ACC112 (cell line): ENCODE measurements around the gene FA2H.
"Not testable (repeated sequence)": the region's sequence is repeated elsewhere in the genome, so short reads cannot be mapped to it uniquely, and the experiment has no call there.

ENCODE experiments used
- H2AFZ ChIP-seq: fragments of 200-600 bp; sonication (generic); one replicate; pipeline ENCODE4 v1.6.0; 2017; ENCODE audit warnings: antibody characterized with exemption, low read length; ENCODE audit not compliant: unreplicated experiment
- H3K27ac ChIP-seq: fragments of 200-600 bp; sonication (generic); 2 replicates; pipeline ENCODE4 v1.5.1; 2014; ENCODE audit warnings: low read depth, mild to moderate bottlenecking, antibody characterized with exemption, low read length, moderate library complexity
- H3K27me3 ChIP-seq: fragments of 200-600 bp; sonication (generic); 2 replicates; pipeline ENCODE4 v1.6.1; 2014; ENCODE audit warnings: mild to moderate bottlenecking, antibody characterized with exemption, low read length, moderate library complexity, mixed read lengths; ENCODE audit not compliant: insufficient read depth
- H3K36me3 ChIP-seq: fragments of 200-600 bp; sonication (generic); 2 replicates; pipeline ENCODE4 v1.6.1; 2016; ENCODE audit warnings: mild to moderate bottlenecking, antibody characterized with exemption, low read length, moderate library complexity, mixed read lengths; ENCODE audit not compliant: insufficient read depth
- H3K4me1 ChIP-seq: fragments of 200-600 bp; sonication (generic); one replicate; pipeline ENCODE4 v1.6.1; 2016; ENCODE audit warnings: low read length, mixed read lengths; ENCODE audit not compliant: insufficient read depth, unreplicated experiment, control insufficient read depth
- H3K4me3 ChIP-seq: fragments of 200-600 bp; sonication (generic); 2 replicates; pipeline ENCODE4 v1.5.1; 2014; ENCODE audit warnings: mild to moderate bottlenecking, low read depth, low read length
- H3K79me2 ChIP-seq: fragments of 200-600 bp; sonication (generic); one replicate; pipeline ENCODE4 v1.6.0; 2016; ENCODE audit warnings: low read length; ENCODE audit not compliant: control insufficient read depth, unreplicated experiment, insufficient read depth

FA2H gene

DNA sequence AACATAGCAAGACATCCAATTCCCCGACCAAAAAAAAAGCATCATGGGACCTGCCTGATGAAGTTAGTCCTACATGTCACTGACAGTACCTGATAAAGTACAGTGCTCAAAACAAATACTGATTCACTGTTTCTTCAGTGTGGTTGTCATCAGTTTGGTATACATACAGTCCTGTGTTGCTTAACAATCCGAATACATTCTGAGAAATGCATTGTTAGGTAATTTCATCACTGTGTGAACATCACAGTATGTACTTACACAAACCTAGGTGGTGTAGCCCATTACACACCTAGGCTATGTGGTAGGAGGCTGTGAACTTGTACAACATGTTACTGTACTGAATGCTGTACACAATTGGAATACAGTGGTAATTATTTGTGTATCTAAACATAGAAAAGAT lies 19.0 kb upstream of the FA2H start:
- Histone ChIP-seq H3K79me2 (no peaks in the 10 kb centered on the region), H2AFZ (no peak overlapping the region), H3K27ac (no peak overlapping the region)

DNA sequence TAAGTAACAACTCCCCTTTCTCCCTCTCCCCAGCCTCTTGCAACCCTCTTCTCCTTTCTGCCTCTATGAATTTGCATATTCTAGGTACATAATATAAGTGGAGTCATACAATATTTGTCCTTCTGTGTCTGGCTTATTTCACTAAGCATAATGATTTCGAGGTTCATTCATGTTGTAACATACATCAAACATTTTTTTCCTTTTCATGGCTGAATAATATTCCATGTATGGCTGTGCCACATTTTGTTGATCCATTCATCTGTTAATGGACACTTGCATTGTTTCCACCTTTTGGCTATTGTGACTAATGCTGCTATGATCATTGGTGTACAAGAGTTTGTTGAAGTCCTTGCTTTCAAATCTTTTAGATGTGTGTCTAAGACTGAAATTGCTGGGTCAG lies 17.6 kb upstream of the FA2H start:
- Histone ChIP-seq H3K36me3 (no peaks in the 10 kb centered on the region), H2AFZ (no peak overlapping the region), H3K27ac (no peak overlapping the region), H3K27me3 (peaks cover 66% of the 10 kb centered on the region), H3K4me1 (no peaks in the 10 kb centered on the region), H3K4me3 (no peak overlapping the region), H3K79me2 (no peaks in the 10 kb centered on the region)

More for the DNA sequence above, 19.0 kb upstream of the FA2H start:
- Histone ChIP-seq H3K27me3 (peaks cover 62% of the 10 kb centered on the region), H3K4me1 (no peaks in the 10 kb centered on the region), H3K36me3 (no peaks in the 10 kb centered on the region), H3K4me3 (no peak overlapping the region)

DNA sequence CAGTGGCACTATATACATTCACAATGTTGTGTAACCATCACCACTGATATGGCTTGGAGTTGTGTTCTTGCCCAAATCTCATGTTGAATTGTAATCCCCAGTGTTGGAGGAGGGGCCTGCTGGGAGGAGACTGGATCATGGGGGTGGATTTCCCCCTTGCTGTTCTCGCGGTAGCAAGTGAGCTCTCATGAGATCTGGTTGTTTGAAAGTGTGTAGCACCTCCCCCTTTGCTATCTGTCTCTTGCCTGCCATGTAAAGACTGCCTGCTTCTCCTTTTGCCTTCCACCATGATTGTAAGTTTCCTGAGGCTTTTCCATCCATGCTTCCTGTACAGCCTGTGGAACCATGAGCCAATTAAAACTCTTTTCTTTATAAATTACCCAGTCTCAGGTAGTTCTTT lies 17.1 kb upstream of the FA2H start:
- not testable (repeated sequence) for H3K79me2 ChIP-seq, H3K36me3 ChIP-seq, H2AFZ ChIP-seq, H3K4me3 ChIP-seq, H3K27ac ChIP-seq, H3K4me1 ChIP-seq
- H3K27me3 ChIP-seq = peaks cover 63% of the 10 kb centered on the region

DNA sequence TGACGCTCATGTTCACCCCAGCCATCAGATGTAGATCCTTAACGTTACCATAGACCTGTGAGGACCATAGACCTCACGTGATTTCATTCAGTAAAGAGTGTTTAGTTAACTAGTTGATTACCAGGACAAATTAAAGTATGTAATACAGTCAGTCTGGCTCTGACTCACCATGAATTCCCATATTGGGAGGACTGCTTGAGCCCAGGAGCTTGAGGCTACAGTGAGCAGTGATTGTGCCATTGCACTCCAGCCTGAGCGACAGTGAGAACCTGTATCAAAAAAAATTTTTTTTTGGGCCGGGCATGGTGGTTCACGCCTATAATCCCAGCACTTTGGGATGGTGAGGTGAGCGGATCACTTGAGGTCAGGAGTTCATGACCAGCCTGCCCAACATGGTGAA lies 13.5 kb upstream of the FA2H start:
- no peaks in the 10 kb centered on the region for H3K4me1 ChIP-seq
- H3K79me2 ChIP-seq = no peaks in the 10 kb centered on the region
- no peaks in the 10 kb centered on the region for H3K36me3 ChIP-seq
- no peak overlapping the region for H2AFZ ChIP-seq
- no peak overlapping the region for H3K4me3 ChIP-seq
- no peak overlapping the region for H3K27ac ChIP-seq
- peaks cover 38% of the 10 kb centered on the region for H3K27me3 ChIP-seq

DNA sequence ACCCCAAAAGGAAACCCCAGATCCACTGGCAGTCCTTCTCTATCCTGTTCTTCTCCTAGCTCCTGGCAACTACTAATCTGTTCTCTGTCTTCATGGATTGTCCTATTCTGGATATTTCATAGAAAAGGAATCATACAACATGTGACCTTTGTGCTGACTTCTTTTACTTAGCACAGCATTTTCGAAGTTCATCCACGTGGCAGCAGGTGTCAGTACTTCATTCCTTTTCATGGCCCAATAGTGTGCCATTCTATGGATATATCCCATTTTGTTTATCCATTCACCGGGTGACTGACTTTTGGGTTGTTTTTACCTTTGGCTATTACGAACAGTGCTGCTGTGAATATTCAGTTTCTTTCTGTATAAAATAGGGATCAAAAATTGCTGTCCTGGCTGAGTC lies 10.4 kb upstream of the FA2H start:
- Histone ChIP-seq H3K27me3 (peaks cover 28% of the 10 kb centered on the region), H3K27ac (no peak overlapping the region), H3K4me3 (no peak overlapping the region), H3K36me3 (no peaks in the 10 kb centered on the region), H3K79me2 (no peaks in the 10 kb centered on the region), H2AFZ (no peak overlapping the region), H3K4me1 (no peaks in the 10 kb centered on the region)

DNA sequence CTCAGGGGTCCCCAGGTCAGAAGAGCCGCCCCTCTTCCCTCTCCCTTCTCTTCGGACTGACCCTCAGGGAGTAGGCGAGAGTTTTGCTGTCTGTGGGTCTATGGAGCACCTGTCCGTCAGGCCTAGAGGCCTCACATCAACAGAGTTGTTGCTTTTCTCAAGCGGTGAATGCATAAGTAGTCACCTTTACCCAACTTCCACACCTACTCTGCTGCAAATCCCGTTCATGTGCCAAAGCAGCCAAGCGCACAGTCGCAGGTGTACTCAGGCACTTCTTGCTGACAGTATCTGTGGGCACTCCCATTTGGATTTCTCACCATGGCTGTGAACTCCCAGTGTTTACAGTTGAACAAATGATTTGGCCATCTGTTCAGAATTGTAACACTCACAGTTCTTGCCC lies 4.0 kb upstream of the FA2H start:
- Histone ChIP-seq H3K4me1 (peaks cover 5% of the 10 kb centered on the region), H3K4me3 (no peak overlapping the region), H3K36me3 (no peaks in the 10 kb centered on the region), H3K79me2 (no peaks in the 10 kb centered on the region), H3K27ac (no peak overlapping the region), H2AFZ (no peak overlapping the region), H3K27me3 (peaks cover 26% of the 10 kb centered on the region)

DNA sequence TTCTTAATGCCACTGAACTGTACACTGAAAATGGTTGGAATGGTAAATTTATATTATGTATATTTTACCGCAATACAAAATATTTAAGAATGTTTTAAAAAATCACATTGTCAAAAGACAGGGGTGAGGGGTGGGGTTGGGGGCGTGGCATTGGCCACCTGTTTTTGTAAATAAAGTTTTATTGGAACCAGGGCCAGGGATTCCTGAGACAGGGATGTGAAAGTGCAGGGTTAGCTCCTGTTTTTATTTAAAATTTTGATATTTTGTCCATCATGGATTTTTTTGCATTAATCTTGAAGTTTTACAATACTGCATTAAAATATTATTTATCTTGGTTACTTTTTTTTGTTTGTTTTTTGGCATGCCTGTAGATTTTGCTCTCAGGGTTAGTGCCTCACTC lies 2.3 kb upstream of the FA2H start:
- Histone ChIP-seq H3K27me3 (peaks cover 37% of the 10 kb centered on the region), H3K27ac (no peak overlapping the region), H3K4me1 (peaks cover 5% of the 10 kb centered on the region), H3K4me3 (no peak overlapping the region), H2AFZ (no peak overlapping the region), H3K79me2 (no peaks in the 10 kb centered on the region), H3K36me3 (no peaks in the 10 kb centered on the region)

DNA sequence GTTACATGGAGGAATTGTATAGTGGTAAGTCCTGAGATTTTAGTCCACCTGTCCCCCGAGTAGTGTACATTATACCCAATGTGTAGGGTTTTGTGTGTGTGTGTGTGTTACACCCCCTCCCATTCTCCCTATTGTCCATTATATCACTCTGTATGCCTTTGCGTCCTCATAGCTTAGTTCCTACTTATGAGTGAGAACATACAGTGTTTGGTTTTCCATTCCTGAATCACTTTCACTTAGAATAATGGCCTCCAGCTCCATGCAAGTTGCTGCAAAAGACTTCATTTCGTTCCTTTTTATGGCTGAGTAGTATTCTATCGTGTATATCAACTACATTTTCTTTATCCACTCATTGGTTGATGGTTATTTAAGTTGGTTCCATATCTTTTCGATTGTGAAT lies 635 bp upstream of the FA2H start:
- H2AFZ ChIP-seq = no peak overlapping the region

DNA sequence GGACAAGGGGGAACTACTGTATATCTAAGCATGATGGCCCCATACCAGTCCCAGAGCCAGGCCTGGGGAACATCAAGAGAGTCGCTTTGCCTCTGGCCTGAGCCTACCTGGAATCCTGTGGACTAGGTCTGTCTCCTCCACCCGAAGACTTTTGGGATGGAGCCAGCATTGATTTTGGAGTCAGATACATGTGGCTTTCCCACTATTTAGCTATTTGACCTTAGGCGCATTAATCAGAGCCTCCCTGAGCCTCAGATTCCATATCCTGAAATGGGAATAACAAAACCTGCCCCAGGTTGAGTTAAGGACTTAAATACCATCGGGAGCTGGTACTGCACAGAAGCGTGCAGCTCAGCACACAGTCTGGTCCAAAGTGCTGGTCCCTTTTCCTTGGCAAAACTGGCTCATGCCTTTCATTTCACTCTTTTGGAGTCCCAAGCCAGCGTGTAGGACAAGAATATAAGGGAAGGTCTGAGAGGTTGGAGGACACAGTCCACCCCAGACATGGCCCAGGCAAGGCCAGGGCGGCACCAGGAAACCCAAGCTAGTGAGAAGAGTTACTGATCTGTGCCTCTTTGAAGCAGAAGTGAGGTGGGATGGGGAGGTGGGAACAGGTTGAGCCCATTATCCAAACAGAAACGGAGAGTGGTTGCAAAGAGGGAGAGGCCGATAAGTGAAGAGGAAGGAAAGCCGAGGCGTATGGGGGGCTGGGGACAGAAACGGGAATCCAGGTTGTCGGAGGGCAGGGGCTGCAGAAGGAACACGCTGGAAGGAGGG lies 986 bp downstream of the FA2H start:
- peaks cover 5% of the 10 kb centered on the region for H3K4me1 ChIP-seq

More for the DNA sequence above, 635 bp upstream of the FA2H start:
- Histone ChIP-seq H3K36me3 (no peaks in the 10 kb centered on the region), H3K4me3 (peak overlapping the region; percentile 60), H3K79me2 (no peaks in the 10 kb centered on the region), H3K4me1 (peaks cover 5% of the 10 kb centered on the region), H3K27ac (no peak overlapping the region), H3K27me3 (peaks cover 49% of the 10 kb centered on the region)

DNA sequence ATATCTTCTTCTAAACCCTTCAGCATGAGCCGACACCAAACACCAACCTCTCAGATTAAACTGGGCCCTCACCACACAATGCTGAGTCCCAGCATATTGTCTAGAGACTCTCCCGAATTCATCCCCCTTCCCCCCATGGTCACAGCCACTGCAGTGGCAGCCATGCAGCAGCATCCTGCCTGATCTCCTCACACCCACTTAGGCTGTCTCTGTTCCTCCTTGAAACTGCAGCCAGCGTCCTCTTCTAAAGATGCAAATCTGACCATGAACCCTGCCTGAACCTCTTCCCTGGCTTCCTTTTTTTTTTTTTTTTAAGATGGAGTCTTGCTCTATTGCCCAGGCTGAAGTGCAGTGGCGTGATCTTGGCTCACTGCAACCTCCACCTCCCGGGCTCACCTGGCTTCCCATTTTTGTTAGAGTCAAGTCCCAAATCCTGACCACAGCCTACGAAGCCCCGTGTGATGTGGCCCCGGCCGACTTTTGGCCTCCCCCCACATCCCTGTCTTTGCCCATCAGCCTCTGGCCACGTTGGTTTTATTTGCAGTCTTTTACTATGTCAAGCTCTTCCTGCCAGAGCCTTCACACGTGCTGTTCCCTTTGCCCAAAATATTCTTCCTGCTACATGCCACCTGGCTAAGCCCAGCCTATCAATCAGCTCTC lies 2.8 kb downstream of the FA2H start:
- Histone ChIP-seq H2AFZ (no peak overlapping the region), H3K79me2 (no peaks in the 10 kb centered on the region), H3K27me3 (peaks cover 82% of the 10 kb centered on the region)

More for the DNA sequence above, 986 bp downstream of the FA2H start:
- H2AFZ ChIP-seq = no peak overlapping the region
- no peak overlapping the region for H3K27ac ChIP-seq
- no peaks in the 10 kb centered on the region for H3K79me2 ChIP-seq
- no peaks in the 10 kb centered on the region for H3K36me3 ChIP-seq
- H3K27me3 ChIP-seq = peaks cover 65% of the 10 kb centered on the region
- H3K4me3 ChIP-seq = no peak overlapping the region

More for the DNA sequence above, 2.8 kb downstream of the FA2H start:
- H3K27ac ChIP-seq = no peak overlapping the region
- no peak overlapping the region for H3K4me3 ChIP-seq
- H3K36me3 ChIP-seq = no peaks in the 10 kb centered on the region
- H3K4me1 ChIP-seq = peaks cover 5% of the 10 kb centered on the region
